GM21367 (cell line): ENCODE measurements around the gene PSENEN.
"Not testable (repeated sequence)": the region's sequence is repeated elsewhere in the genome, so short reads cannot be mapped to it uniquely, and the experiment has no call there.

Experiments
- ATAC-seq: cut with Tn5 transposase; IDR thresholded peaks from one replicate; pipeline ENCODE4 v1.9.1; 2021; ENCODE audit not compliant: unreplicated experiment

Gene PSENEN

GRCh38 chr19:35768082-35768421 lies 22.6 kb downstream of the PSENEN start:
- no peak for ATAC-seq

DNA sequence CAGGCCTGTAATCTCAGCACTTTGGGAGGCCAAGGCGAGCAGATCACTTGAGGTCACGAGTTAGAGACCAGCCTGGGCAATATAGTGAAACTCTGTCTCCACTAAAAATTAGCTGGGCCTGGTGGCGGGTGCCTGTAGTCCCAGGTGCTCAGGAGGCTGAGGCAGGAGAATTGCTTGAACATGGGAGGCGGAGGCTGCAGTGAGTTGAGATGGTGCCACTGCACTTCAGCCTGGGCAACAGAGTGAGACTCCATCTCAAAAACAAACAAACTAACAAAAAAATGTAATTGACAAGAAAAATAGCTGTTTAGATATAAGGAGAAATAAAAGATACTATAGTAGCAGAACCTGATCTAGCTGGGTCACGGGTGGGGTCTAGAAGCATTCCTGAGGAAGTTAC lies 26.9 kb downstream of the PSENEN start:
- not testable (repeated sequence) for ATAC-seq

DNA sequence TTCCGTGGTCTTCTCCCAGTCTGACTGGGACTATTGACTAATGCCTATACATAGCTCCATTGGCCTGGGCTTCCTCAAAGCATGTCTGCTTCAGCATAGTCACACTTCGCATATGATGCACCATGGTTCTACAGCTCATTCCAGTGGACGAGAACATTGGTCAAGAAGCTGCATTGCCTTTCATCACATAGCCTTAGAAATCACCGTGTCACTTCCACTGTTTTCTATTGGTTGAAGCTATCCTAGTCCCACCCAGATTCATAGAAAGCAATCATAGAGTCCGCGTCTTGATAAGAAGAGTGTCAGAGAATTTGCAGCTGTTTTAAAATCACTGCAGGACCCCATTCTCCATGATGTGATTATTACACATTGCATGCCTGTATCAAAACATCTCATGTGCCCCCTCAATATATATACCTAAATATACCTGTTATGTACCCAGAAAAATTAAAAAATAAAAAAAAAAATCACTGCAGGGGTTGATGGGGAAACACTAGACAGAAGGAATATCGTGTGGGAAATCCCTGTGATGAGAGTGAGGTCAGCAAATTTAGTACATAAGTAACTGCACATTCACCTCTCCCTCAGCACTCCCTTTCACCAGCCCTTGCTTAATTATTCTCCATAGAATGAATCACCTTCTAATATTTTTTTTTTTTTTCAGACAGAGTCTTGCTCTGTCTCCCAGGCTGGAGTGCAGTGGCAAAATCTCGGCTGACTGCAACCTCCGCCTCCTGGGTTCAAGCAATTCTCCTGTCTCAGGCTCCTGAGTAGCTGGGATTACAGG lies 27.8 kb downstream of the PSENEN start:
- no peak for ATAC-seq

DNA sequence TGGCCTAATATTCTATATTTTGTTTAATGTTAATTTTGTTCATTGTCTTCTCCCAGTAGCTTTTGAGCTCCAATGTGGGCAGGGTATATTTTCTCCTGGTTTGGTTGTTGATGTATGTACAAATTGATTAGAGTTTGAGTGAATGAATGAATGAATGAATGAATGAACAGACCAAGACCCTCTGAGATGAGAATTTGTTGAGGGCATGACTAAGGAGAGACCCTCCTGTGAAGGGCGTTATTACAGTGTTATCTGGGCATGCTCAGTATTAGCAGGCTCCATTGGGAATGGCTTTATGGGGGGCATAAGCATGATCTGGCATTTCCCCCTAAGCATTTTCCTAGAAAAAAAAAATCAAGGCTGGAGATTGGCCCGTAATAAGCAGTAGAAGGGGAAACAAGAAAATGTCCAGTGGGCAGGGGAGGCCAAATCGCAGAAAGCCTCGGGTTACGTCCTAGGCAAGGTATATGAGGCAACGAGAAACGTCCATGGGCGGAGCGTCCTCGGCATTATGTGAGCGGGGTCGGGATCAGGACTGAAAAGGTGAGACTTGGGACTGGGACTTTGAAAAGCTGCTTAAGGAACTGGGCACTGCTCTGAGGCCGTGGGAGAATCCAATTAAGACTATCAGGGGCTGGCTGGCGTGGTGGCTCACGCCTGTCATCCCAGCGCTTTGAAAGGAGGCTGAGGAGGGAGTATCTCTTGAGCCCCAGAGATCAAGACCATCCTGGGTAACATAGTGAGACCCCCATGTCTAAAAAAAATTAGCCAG lies 29.0 kb downstream of the PSENEN start:
- no peak for ATAC-seq

DNA sequence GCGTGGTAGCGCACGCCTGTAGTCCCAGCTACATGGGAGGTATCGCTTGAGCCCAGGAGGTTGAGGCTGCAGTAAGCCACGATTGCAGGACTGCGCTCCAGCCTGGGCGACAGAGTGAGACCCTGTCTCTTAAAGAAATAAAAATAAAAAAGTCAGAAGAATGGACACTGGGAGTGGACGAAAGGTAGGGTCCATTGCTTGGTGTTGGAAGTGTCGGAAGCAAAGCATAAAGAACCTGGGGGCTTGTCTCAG lies 29.5 kb downstream of the PSENEN start:
- no peak for ATAC-seq

DNA sequence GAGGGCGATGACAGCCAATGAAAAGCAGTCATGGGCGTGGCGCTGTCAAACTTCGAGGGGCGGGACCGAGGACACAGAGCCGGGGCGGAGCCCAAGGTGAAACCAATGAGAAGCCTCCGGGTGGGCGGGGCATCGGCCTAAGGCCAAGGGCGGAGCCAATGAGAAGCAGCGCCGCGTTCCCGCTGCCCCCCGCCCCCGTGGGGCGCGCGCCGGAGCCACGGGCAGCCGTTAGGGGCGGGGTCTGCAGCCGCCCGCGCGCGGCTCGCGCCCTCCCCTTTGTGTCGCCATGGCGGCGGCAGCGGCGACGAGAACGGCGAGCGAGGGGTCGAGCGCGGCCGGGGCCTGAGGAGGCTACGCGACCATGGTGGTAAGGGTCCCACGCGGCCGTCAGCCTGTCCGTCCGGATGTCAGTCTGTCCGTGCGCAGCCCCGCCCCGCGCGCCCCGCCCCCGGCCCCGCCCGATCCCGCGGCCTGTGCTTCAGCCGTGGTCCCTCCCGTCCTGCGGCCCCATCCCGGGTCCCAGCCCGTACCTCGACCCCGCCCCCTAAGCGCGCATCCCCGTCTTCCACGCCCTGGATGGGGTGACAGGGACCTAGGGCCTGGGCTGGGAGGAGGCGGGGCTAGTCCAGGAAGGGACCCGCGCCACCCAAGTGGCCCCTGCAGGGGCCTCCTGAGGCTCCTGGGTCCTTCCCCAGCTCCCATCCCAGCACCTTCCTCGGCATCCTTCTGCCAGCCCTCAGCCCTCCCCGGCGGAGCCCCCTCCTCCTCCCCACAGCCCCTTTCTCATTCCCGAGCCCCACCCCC lies 30.0 kb downstream of the PSENEN start, which contains the start of gene ARHGAP33:
ARHGAP33 (plus strand) TSS at position 267 of the 804 bp plus-strand sequence; CDS start at position 362, 95 bp downstream.
- peak; percentile 75 for ATAC-seq

GRCh38 chr19:35776102-35776788 lies 30.8 kb downstream of the PSENEN start:
- ATAC-seq = no peak

GRCh38 chr19:35777086-35777841 lies 31.8 kb downstream of the PSENEN start:
- no peak for ATAC-seq

DNA sequence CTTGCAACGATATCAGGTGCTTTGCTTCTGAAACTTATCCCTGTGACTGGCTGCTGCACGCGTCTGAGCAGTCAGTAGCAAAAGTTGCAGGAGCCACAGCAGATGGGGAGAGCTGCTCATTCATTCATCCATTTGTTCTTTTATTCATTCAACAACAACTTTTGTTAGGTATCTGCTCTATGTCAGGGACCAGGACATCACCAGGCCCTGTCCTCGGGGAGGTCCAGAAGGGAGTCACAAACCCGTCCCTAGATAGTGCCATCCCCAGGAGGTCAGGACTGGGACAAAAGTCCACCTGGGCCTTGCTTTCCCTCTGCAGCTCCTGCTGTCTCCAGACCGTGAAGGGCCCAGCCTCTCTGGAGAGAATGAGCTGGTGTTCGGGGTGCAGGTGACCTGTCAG lies 32.5 kb downstream of the PSENEN start:
- ATAC-seq = no peak

- no peak for ATAC-seq
Observed at GRCh38 chr19:35779033-35779432, 33.6 kb downstream of the PSENEN start.

DNA sequence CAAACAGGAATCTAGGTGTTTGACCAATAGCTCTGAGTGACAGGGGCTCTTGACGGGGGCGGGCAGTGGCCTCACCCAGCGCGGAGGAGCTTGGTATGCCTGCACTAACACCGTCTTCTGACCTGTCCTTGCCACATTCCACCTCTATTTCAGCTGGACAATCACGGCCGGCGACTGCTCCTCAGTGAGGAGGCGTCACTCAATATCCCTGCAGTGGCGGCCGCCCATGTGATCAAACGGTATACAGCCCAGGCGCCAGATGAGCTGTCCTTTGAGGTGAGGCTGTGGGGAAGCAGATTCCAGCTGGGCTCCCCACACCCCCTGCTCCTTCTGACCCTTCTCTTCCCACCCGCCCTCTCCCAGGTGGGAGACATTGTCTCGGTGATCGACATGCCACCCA lies 34.6 kb downstream of the PSENEN start:
- no peak for ATAC-seq

DNA sequence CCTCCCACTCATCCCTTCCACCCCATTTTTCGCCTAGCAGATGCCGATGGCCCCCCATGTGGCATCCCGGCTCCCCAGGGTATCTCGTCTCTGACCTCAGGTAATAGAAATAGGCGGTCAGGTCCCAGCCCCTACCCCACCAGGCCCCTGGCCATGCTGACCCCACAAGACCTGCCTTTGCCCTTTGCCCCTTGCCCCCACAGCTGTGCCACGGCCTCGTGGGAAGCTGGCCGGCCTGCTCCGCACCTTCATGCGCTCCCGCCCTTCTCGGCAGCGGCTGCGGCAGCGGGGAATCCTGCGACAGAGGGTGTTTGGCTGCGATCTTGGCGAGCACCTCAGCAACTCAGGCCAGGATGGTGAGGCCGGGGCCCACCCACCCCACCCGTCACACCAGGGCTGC lies 35.3 kb downstream of the PSENEN start:
- no peak for ATAC-seq

DNA sequence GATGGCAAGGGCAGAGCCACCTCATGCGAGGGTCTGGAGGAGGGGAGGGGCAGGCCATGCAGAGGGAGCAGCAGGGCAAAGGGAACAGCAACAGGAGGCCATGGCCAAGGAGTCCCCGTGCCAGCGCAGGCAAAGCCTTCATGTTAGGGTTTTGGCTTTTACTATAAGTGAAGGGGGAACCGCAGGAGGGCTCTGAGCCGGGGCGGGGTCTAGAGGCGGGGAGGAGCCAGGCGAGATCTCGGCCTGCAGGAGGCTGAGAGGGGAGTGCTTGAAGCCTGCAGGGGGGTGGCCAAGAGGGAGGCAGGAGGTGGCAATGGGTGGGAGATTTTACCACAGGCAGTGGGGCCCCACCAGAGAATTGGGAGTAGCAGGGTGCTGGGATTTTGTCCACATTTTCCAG lies 36.2 kb downstream of the PSENEN start:
- ATAC-seq = no peak

- no peak for ATAC-seq
Observed at GRCh38 chr19:35782589-35782988, 37.1 kb downstream of the PSENEN start.

- no peak for ATAC-seq
Observed at GRCh38 chr19:35783469-35784434, 38.3 kb downstream of the PSENEN start.

DNA sequence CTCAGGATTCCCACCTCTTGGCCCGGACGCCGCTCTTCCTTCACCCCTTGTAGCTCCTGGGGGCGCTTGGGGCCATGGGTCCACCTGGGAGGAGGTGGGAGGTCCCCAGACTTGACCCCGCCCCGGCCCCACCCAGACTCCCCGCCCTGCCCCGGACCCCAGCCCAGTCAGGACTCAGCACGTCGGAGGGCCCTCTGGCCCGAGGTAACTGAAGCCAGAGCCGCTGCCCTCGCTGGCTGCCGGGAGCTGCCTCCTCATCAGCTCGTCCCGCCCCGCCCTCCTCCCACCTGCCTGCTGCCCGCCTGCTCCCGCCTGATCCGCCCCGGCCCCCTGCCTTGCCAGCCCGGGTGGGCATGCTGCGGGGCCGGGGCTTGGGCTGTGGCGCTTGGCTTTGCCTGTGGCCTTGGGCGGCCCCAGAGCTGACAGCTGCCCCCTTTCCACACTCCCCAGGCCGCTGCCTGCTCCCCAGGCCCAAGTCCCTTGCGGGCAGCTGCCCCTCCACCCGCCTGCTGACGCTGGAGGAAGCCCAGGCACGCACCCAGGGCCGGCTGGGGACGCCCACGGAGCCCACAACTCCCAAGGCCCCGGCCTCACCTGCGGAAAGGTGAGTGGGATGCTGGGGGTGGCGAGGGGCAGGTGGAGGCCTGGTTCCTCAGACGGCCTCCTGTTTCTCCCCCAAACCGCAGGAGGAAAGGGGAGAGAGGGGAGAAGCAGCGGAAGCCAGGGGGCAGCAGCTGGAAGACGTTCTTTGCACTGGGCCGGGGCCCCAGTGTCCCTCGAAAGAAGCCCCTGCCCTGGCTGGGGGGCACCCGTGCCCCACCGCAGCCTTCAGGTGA lies 39.3 kb downstream of the PSENEN start:
- ATAC-seq = no peak

- ATAC-seq = no peak
Observed at GRCh38 chr19:35785339-35785627, 39.8 kb downstream of the PSENEN start.

DNA sequence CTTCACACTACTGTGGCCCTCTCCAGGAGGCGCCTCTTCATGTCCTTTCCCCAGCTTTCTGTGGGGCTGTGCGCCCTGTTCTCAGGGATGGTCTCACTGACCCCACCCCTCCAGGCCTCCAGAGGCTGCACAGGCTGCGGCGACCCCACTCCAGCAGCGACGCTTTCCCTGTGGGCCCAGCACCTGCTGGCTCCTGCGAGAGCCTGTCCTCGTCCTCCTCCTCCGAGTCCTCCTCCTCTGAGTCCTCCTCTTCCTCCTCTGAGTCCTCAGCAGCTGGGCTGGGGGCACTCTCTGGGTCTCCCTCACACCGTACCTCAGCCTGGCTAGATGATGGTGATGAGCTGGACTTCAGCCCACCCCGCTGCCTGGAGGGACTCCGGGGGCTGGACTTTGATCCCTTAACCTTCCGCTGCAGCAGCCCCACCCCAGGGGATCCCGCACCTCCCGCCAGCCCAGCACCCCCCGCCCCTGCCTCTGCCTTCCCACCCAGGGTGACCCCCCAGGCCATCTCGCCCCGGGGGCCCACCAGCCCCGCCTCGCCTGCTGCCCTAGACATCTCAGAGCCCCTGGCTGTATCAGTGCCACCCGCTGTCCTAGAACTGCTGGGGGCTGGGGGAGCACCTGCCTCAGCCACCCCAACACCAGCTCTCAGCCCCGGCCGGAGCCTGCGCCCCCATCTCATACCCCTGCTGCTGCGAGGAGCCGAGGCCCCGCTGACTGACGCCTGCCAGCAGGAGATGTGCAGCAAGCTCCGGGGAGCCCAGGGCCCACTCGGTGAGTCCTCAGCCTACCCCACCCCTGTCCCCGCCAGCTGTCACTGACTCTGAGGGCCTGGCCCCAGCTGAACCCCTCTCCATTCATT lies 41.1 kb downstream of the PSENEN start:
- ATAC-seq = no peak
